Muscle layer of colon (tissue), 2 donors: Measurements from ENCODE around the gene ZNF341.

Experiments
- H3K27ac ChIP-seq: one replicate; pipeline ENCODE4 v1.7.0; 2013; ENCODE audit warnings: low read depth, mild to moderate bottlenecking, low read length, moderate library complexity
- H3K27me3 ChIP-seq, 2 donors: one replicate each; pipeline ENCODE4 v1.7.0; 2013; ENCODE audit warnings: low read length in 2 of 2, mild to moderate bottlenecking in 2 of 2; ENCODE audit not compliant: insufficient read depth in 2 of 2, control insufficient read depth in 1 of 2
- H3K36me3 ChIP-seq: one replicate; pipeline ENCODE4 v1.7.0; 2013; ENCODE audit warnings: mild to moderate bottlenecking, low read length; ENCODE audit not compliant: insufficient read depth
- H3K4me1 ChIP-seq: one replicate; pipeline ENCODE4 v1.7.0; 2013; ENCODE audit warnings: mild to moderate bottlenecking, low read length; ENCODE audit not compliant: insufficient read depth
- H3K4me3 ChIP-seq, 2 donors: one replicate each; pipeline ENCODE4 v1.7.0; 2013; ENCODE audit warnings: low read length in 2 of 2, low read depth in 1 of 2, mild to moderate bottlenecking in 1 of 2, moderate library complexity in 1 of 2
- H3K9ac ChIP-seq: one replicate; pipeline ENCODE4 v1.7.0; 2013; ENCODE audit warnings: low read length
- H3K9me3 ChIP-seq: one replicate; pipeline ENCODE4 v1.7.0; 2013; ENCODE audit warnings: mild to moderate bottlenecking, low read length
- donor health status: abdominal sarcoma.
- donor health status: Adenocarcinoma of cecum.

The ZNF341 gene

GRCh38 chr20:33781945-33782344 is 50.1 kb downstream of the ZNF341 start:
- Histone ChIP-seq H3K27me3 (no peaks in the 10 kb centered on the region), H3K9ac (no peak overlapping the region), H3K4me1 (no peaks in the 10 kb centered on the region), H3K27ac (no peak overlapping the region), H3K4me3 (no peak overlapping the region), H3K36me3 (peaks cover 6% of the 10 kb centered on the region), H3K9me3 (no peaks in the 10 kb centered on the region)

- Histone ChIP-seq H3K36me3 (peaks cover 6% of the 10 kb centered on the region), H3K9ac (no peak overlapping the region), H3K27me3 (no peaks in the 10 kb centered on the region), H3K4me3 (no peak overlapping the region), H3K27ac (no peak overlapping the region), H3K4me1 (no peaks in the 10 kb centered on the region), H3K9me3 (no peaks in the 10 kb centered on the region)
Measured at GRCh38 chr20:33783256-33783655, 51.5 kb downstream of the ZNF341 start.

GRCh38 chr20:33783818-33784217 is 52.0 kb downstream of the ZNF341 start:
- Histone ChIP-seq H3K4me3 (no peak overlapping the region), H3K9me3 (no peaks in the 10 kb centered on the region), H3K4me1 (peaks cover 6% of the 10 kb centered on the region), H3K27me3 (no peaks in the 10 kb centered on the region), H3K36me3 (peaks cover 6% of the 10 kb centered on the region), H3K27ac (no peak overlapping the region), H3K9ac (no peak overlapping the region)

GRCh38 chr20:33784225-33784624 is 52.4 kb downstream of the ZNF341 start:
- Histone ChIP-seq H3K27ac (no peak overlapping the region), H3K9ac (no peak overlapping the region), H3K36me3 (peaks cover 6% of the 10 kb centered on the region), H3K9me3 (no peaks in the 10 kb centered on the region), H3K4me3 (no peak overlapping the region), H3K4me1 (peaks cover 10% of the 10 kb centered on the region), H3K27me3 (no peaks in the 10 kb centered on the region)

- peaks cover 22% of the 10 kb centered on the region for H3K4me1 ChIP-seq
- H3K9ac ChIP-seq = no peak overlapping the region
- H3K36me3 ChIP-seq = peaks cover 6% of the 10 kb centered on the region
- H3K9me3 ChIP-seq = no peaks in the 10 kb centered on the region
- no peak overlapping the region for H3K27ac ChIP-seq
- no peak overlapping the region for H3K4me3 ChIP-seq
- H3K27me3 ChIP-seq = no peaks in the 10 kb centered on the region
Measured at GRCh38 chr20:33785503-33785902, 53.7 kb downstream of the ZNF341 start.

- no peak overlapping the region for H3K4me3 ChIP-seq
- no peaks in the 10 kb centered on the region for H3K9me3 ChIP-seq
- peak overlapping the region; percentile 44 for H3K27ac ChIP-seq
- H3K9ac ChIP-seq = no peak overlapping the region
- H3K4me1 ChIP-seq = peaks cover 37% of the 10 kb centered on the region
- H3K36me3 ChIP-seq = peaks cover 1% of the 10 kb centered on the region
- no peaks in the 10 kb centered on the region for H3K27me3 ChIP-seq
Measured at GRCh38 chr20:33787253-33787891, 55.6 kb downstream of the ZNF341 start.

GRCh38 chr20:33788351-33789049 is 56.7 kb downstream of the ZNF341 start:
- no peak overlapping the region for H3K9ac ChIP-seq
- H3K4me1 ChIP-seq = peaks cover 47% of the 10 kb centered on the region
- H3K27ac ChIP-seq = peak overlapping the region; percentile 86
- no peaks in the 10 kb centered on the region for H3K36me3 ChIP-seq
- no peaks in the 10 kb centered on the region for H3K9me3 ChIP-seq
- no peaks in the 10 kb centered on the region for H3K27me3 ChIP-seq
- no peak overlapping the region for H3K4me3 ChIP-seq

GRCh38 chr20:33789109-33789857 is 57.5 kb downstream of the ZNF341 start:
- Histone ChIP-seq H3K27me3 (no peaks in the 10 kb centered on the region), H3K36me3 (no peaks in the 10 kb centered on the region), H3K9me3 (no peaks in the 10 kb centered on the region), H3K4me1 (peaks cover 55% of the 10 kb centered on the region), H3K9ac (no peak overlapping the region), H3K4me3 (no peak overlapping the region), H3K27ac (peak overlapping the region; percentile 86)

GRCh38 chr20:33789858-33790182 is 58.0 kb downstream of the ZNF341 start:
- Histone ChIP-seq H3K27me3 (no peaks in the 10 kb centered on the region), H3K27ac (peak overlapping the region; percentile 86), H3K4me1 (peaks cover 56% of the 10 kb centered on the region), H3K36me3 (no peaks in the 10 kb centered on the region), H3K9me3 (no peaks in the 10 kb centered on the region), H3K9ac (no peak overlapping the region), H3K4me3 (no peak overlapping the region)

- Histone ChIP-seq H3K27me3 (no peaks in the 10 kb centered on the region), H3K27ac (peak overlapping the region; percentile 3), H3K36me3 (no peaks in the 10 kb centered on the region), H3K4me1 (peaks cover 56% of the 10 kb centered on the region), H3K9ac (no peak overlapping the region), H3K9me3 (no peaks in the 10 kb centered on the region), H3K4me3 (no peak overlapping the region)
Measured at GRCh38 chr20:33790566-33790965, 58.8 kb downstream of the ZNF341 start.

- Histone ChIP-seq H3K27ac (peak overlapping the region; percentile 3), H3K9ac (no peak overlapping the region), H3K36me3 (no peaks in the 10 kb centered on the region), H3K9me3 (no peaks in the 10 kb centered on the region), H3K27me3 (no peaks in the 10 kb centered on the region), H3K4me1 (peaks cover 56% of the 10 kb centered on the region), H3K4me3 (no peak overlapping the region)
Measured at GRCh38 chr20:33791021-33791420, 59.2 kb downstream of the ZNF341 start.
